ENCODE measurements around the gene SGMS1.
A peak's percentile ranks its signal among the peaks of the same experiment; 100 is the strongest.
"Not testable (repeated sequence)": the region's sequence is repeated elsewhere in the genome, so short reads cannot be mapped to it uniquely, and the experiment has no call there.

SGMS1 gene

GRCh38 chr10:50445777-50446176 is 178.0 kb downstream of the SGMS1 start:
- not testable (repeated sequence) for DNase-seq

DNA sequence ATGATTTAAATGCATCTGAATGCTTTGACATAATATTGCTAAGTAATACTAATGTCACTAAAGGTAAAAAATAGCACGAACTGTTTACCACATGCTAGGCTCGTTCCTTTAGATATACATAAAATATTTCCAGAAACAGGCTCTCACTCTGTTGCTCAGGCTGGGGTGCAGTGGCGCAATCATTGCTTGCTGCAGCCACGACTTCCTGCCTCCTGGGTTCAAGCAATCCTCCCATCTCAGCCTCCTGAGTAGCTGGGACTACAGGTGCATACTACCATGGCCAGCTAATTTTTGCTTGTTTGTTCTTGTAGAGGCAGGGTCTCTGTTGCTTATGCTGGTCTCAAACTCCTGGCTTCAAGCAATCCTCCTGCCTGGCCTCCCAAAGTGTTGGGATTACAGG is 183.3 kb downstream of the SGMS1 start:
- no peak for DNase-seq

DNA sequence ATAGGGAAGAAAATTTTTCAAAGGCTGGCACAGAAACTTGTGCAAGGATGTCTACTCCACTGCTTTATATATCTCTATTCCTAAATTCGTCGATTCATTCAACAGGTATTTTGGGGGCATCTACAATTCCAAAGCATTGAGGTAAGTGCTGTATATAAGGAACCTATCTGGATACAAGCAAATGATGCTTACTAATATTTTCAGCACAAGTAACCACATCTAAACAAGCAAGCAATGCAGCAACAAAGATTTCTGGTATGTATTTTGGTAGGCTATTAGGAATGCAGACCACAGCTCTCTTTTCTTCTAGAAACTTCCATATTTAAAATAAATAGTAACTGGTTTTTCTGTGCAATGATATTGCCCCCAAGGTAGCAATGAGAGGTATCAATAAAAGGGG is 183.9 kb downstream of the SGMS1 start:
- no peak for DNase-seq

DNA sequence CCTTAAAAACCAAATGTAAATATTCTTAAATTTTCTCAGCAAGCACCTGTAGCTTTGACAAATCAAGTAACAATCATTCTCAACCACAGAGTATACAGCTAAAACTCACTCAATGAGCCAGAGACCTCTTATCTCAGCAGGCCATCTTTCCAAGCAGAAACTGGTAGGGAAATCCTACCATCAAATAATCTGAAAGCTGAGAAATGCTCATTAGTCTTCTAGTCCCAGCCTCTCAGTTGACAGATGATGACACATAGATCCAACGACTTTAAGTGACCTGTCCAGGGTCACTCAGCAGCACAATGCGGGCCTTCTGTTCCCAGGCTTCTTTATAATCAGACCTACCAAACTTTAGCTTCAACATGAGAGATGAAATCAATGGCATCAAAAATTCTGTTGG is 184.6 kb downstream of the SGMS1 start:
- no peak for DNase-seq

- no peak for DNase-seq
Observed at GRCh38 chr10:50438049-50438936, 185.5 kb downstream of the SGMS1 start.

DNA sequence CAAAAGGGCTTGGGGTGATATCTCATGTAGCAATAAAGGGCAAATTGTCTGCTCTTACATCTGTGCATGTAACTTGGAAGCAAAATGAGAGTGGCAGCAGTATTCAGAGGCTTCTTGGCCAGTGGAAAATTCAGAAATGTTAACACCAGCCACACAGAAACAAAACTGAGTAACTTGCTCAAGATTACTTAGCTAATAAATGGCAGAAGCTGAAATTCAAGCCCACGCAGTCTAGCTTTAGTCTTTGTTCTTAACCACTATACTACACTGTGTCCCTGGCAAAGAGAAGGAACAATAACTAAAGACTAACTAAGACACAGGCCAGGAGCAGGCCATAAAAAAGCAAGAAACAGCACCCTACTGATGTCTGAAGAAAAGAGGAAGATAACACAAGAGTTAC is 186.5 kb downstream of the SGMS1 start:
- DNase-seq: no peak

GRCh38 chr10:50436805-50437204 is 187.0 kb downstream of the SGMS1 start:
- no peak for DNase-seq

GRCh38 chr10:50432211-50433009 is 191.3 kb downstream of the SGMS1 start:
- no peak for DNase-seq

- DNase-seq: no peak
Observed at GRCh38 chr10:50431791-50432190, 192.0 kb downstream of the SGMS1 start.

- no peak for DNase-seq
Observed at GRCh38 chr10:50431133-50431532, 192.6 kb downstream of the SGMS1 start.

GRCh38 chr10:50426485-50426884 is 197.3 kb downstream of the SGMS1 start:
- no peak for DNase-seq

GRCh38 chr10:50425215-50425614 is 198.5 kb downstream of the SGMS1 start:
- DNase-seq: not testable (repeated sequence)

DNA sequence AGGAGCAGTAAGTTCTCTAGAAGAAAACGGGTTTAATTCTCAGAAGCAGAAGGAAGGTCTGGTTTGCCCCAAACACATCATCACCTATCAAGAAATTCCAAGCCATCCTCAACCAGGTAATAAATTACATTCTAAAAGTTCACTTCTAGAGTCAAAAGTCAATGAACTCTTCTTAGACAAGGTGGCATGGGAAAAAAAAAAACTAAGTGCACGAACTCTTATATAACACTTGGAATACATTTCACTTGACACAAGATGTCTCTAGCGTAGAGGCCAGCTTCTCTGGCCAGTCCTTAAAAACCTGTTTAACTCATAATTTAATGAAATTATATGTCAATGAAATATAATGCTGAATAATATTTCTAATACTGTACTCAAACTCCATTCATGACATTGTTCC is 200.3 kb downstream of the SGMS1 start:
- DNase-seq: no peak

- DNase-seq: no peak
Observed at GRCh38 chr10:50422259-50422658, 201.5 kb downstream of the SGMS1 start.

GRCh38 chr10:50421026-50421719 is 202.6 kb downstream of the SGMS1 start:
- peak in 1 of 2 experiments; percentile 5 for DNase-seq

DNA sequence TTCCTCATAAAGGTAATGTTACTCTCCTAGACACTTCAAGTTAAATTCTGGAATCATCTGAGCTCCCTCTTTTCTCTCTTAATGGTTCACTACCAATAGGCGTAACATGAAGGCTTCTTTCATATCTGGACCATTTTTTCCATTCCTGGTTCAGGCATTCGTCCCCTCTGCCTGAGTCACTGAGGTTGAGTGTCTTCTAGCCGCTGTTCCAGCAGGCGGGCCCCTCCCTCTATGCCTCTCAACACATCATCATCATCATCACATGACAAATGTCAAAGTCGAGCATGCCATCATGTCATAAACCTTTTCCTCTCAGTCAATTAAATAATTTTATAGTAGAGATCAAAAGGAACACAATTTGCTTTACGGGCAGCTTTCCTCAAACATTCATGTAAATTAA is 203.6 kb downstream of the SGMS1 start:
- no peak for DNase-seq

DNA sequence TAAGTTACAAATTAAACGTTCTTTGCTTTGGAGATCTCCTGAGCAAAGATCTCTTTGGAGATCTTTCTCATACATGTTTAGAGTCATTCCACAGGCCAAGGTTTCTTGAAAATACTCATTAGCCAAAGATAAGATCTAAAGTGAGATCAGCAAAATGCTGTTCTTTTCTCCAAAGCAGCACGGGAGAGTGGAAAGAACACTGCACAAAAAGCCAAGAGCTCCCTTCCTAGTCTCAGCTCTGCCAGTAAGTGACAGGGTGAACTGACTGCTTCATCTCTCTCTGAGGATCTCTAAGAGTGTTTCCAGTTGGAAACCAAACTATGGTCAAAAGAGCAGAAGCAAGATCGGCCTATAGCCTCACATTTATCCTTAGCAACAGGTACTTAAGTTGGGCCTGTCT is 204.0 kb downstream of the SGMS1 start:
- DNase-seq: no peak

- DNase-seq: no peak
Observed at GRCh38 chr10:50419091-50419490, 204.7 kb downstream of the SGMS1 start.

DNA sequence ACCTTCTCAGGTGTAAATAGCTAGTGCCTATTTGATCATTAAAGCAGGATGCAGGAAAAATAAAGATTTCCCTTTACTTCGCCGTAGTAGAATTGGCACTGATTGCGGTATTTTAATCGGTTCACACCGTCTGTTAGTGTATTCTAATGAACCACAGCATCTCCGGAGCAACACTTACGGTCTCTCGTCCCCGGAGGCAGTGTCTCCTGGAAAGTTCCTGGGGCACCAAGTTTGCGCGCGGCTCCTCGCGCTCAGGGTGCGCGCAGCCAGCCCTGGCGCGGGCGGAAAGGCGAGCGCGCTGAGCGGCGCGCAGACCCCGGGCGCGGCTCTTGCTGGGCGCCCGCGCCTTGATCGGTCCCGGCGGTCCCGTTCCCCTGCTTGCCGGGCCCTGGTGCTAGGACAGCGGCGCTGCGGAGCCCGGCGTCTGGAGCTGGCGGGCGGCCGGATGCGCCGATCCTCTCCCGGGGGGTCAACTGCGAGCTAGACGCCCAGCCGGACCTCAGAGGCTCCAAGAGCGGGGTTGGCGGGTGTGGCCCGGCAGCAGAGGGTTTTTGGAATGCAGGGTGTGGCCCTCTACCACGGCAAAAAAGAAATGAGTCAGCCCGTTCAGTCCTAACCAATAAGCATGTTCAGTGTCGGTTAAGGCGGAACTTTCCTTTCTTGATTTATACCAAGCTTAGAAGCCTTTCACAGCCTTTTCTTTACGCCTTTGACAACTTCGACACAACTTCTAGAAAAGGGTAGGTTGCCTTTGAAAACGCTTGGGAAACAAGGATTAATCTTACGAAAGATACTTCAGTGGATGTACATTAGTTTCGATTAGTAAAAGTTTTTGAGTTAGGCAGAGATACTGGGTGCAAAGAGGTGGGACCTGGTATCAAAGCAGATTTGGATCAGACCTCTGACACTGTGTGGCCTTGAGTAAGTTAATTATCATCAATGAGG is 205.6 kb downstream of the SGMS1 start:
- DNase-seq: peak; percentile 16 to 22

DNA sequence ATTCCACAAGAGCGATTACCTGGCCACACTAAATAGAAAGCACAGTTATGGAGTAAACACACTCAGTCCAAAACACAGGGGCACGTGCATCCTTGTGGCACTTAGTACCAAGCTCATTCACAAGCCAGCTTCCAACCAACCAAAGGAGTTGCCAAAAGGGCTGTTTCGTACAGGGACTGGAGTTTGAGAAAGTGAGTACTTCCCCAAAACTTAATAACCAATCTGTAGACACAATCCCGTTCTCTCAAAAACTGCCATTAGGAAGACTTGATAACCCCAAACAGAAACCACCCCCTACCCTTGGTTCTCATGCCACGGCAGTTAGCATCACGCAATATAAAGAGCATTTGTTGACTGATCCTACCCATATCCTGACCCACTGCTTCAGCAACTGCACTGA is 206.3 kb downstream of the SGMS1 start:
- no peak for DNase-seq

GRCh38 chr10:50416881-50417280 is 206.9 kb downstream of the SGMS1 start:
- DNase-seq: no peak

DNA sequence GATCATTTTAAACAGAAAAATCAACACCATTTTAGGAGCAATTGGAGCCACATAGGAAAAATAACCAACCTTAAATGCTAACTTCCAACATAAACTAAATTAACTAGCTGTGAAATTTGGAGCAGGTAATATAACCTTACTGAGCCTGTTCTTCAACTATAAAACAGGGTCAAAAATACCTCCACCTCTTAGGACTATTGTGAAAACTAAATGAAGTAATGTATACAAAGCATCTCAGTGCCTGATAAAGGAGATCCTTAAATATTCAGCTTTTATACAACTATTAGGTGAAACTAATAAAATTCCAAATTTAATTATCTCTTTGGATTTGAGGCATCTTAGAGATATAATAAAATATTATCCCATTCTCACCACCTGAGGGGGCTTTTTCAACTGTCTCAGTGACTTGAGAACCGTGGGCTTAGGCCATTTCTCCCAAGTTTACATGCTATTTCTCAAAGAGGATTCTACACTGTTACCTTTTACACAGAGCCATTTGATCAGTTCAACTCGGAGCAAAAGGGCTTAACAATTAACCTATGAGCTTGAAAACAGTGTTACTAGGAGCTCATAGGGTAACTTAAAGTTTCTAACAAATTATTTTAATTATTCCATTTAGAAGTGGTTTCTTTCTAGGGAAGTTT is 207.5 kb downstream of the SGMS1 start:
- DNase-seq: no peak

Measured in stimulated activated CD4-positive, alpha-beta T cell treated with anti-CD3 and anti-CD28 coated beads, Interleukin-4, amount 100 ng/mL, for 4 hours (primary cell).